Lower lobe of right lung (tissue), 2 donors: ENCODE results near the gene LOXL1. TPM values are rescaled to one million over a fixed set of nuclear protein-coding genes. Genes with fewer than 3 reads are reported as not detected.

ENCODE experiments used
- ATAC-seq, 2 donors: fragments of 200-7000 bp; cut with Tn5 transposase; one replicate each; pipeline ENCODE4 v1.9.1; 2020 to 2022; ENCODE audit warnings: mild to moderate bottlenecking in 2 of 2, moderate library complexity in 2 of 2
- DNase-seq: peaks from one replicate; pipeline ENCODE4 v3.0.0-alpha.2; 2020
- H3K27ac ChIP-seq: fragments of 200-600 bp; one replicate; pipeline ENCODE4 v1.8.0; 2022
- H3K27me3 ChIP-seq: fragments of 200-600 bp; one replicate; pipeline ENCODE4 v1.8.0; 2022; ENCODE audit warnings: low read depth
- H3K36me3 ChIP-seq: fragments of 200-600 bp; one replicate; pipeline ENCODE4 v1.8.0; 2022; ENCODE audit warnings: mild to moderate bottlenecking
- H3K4me1 ChIP-seq: fragments of 200-600 bp; one replicate; pipeline ENCODE4 v1.8.0; 2022
- H3K4me3 ChIP-seq: fragments of 200-600 bp; one replicate; pipeline ENCODE4 v1.8.0; 2022; ENCODE audit warnings: mild to moderate bottlenecking
- H3K9me3 ChIP-seq: fragments of 200-600 bp; one replicate; pipeline ENCODE4 v1.8.0; 2022
- CTCF ChIP-seq: fragments of 200-600 bp; IDR thresholded peaks from one replicate; pipeline ENCODE4 v1.8.0; 2022; ENCODE audit warnings: antibody characterized with exemption, mild to moderate bottlenecking
- intact Hi-C: fragments of 100-400 bp; cut with DNase I; formaldehyde crosslinking; loops from one replicate; pipeline ENCODE4 v1.11.0; 2022
- total RNA-seq: library from RNA; stranded (reverse); fragmentation: NEBNext Ultra II Directional; extraction: Animal tissue kit (Norgen Biotek cat#: 25700); gene quantifications from one replicate; pipeline ENCODE4 v1.2.1, GENCODE V29; 2021
- donor health status: DM: no; HTN: yes; CAD: no; lungs with severe emphysema.

Gene LOXL1
- total RNA-seq, 1 donor from 2014 or later: 7.6 TPM

- no peak overlapping the region for H3K27ac ChIP-seq
- no peaks in the 10 kb centered on the region for H3K4me1 ChIP-seq
- intact Hi-C loops: no loop called here
- H3K36me3 ChIP-seq: no peaks in the 10 kb centered on the region
- DNase-seq: no peak
- no peak for ATAC-seq
- peaks cover 13% of the 10 kb centered on the region for H3K27me3 ChIP-seq
- H3K9me3 ChIP-seq: no peaks in the 10 kb centered on the region
- no peak overlapping the region for H3K4me3 ChIP-seq
- TF ChIP-seq CTCF: no peak
These were observed 42.1 kb upstream of the LOXL1 start for GRCh38 chr15:73884159-73884558.

GRCh38 chr15:73885954-73886700, 40.1 kb upstream of the LOXL1 start:
- intact Hi-C loops: no loop called here

GRCh38 chr15:73886717-73887345, 39.4 kb upstream of the LOXL1 start:
- H3K27me3 ChIP-seq: peaks cover 8% of the 10 kb centered on the region
- ATAC-seq: no peak
- intact Hi-C loops: no loop called here

More at GRCh38 chr15:73885954-73886700, 40.1 kb upstream of the LOXL1 start:
- DNase-seq (no peak), ATAC-seq (no peak)
- TF ChIP-seq CTCF: no peak
- Histone ChIP-seq H3K4me1 (no peaks in the 10 kb centered on the region), H3K9me3 (no peaks in the 10 kb centered on the region), H3K27me3 (peaks cover 13% of the 10 kb centered on the region), H3K36me3 (no peaks in the 10 kb centered on the region), H3K4me3 (no peak overlapping the region), H3K27ac (no peak overlapping the region)

GRCh38 chr15:73887481-73887880, 38.8 kb upstream of the LOXL1 start:
- Histone ChIP-seq H3K4me1 (no peaks in the 10 kb centered on the region), H3K27me3 (peaks cover 6% of the 10 kb centered on the region), H3K36me3 (no peaks in the 10 kb centered on the region), H3K4me3 (no peak overlapping the region), H3K27ac (no peak overlapping the region), H3K9me3 (no peaks in the 10 kb centered on the region)
- DNase-seq (no peak), ATAC-seq (no peak)
- intact Hi-C loops: no loop called here
- TF ChIP-seq CTCF: no peak

More at GRCh38 chr15:73886717-73887345, 39.4 kb upstream of the LOXL1 start:
- Histone ChIP-seq H3K27ac (no peak overlapping the region), H3K4me1 (no peaks in the 10 kb centered on the region), H3K4me3 (no peak overlapping the region), H3K9me3 (no peaks in the 10 kb centered on the region), H3K36me3 (no peaks in the 10 kb centered on the region)
- TF ChIP-seq CTCF: no peak
- no peak for DNase-seq

GRCh38 chr15:73888224-73889041, 37.8 kb upstream of the LOXL1 start:
- H3K9me3 ChIP-seq: no peaks in the 10 kb centered on the region
- no peaks in the 10 kb centered on the region for H3K27me3 ChIP-seq
- DNase-seq (no peak), ATAC-seq (no peak)
- no peaks in the 10 kb centered on the region for H3K36me3 ChIP-seq
- intact Hi-C loops: no loop called here
- H3K4me3 ChIP-seq: no peak overlapping the region
- no peaks in the 10 kb centered on the region for H3K4me1 ChIP-seq
- H3K27ac ChIP-seq: no peak overlapping the region
- TF ChIP-seq CTCF: no peak
